ENCODE data around the gene MS4A18. TPM values are rescaled to one million over a fixed set of nuclear protein-coding genes. Genes with fewer than 3 reads are reported as not detected.

Gene MS4A18
- total and polyA plus RNA-seq, 12 donors = not detected

- TF ChIP-seq CTCF (IDR thresholded peaks at IDR 0.05) = no peak
- TF ChIP-seq POLR2A (IDR thresholded peaks at IDR 0.05) = no peak
- H3K4me3 ChIP-seq = no peak overlapping the region
- DNase-seq = no peak
- no peak overlapping the region for H3K27ac ChIP-seq
- no peaks in the 10 kb centered on the region for H3K4me1 ChIP-seq (replicated peaks in 1 of 2)
- intact Hi-C loops (cut with DNase I) = no loop called here
- H3K36me3 ChIP-seq (replicated peaks in 1 of 2) = no peaks in the 10 kb centered on the region
- 57 to 80% (median 77%) methylated on average over 4 of the region's 4 CpGs for WGBS, 4 donors
- no peaks in the 10 kb centered on the region for H3K9me3 ChIP-seq (replicated peaks in 1 of 3)
- H3K27me3 ChIP-seq = no peaks in the 10 kb centered on the region
Observed at GRCh38 chr11:60701469-60701818, 23.1 kb upstream of the MS4A18 start.

GRCh38 chr11:60703374-60703773, 21.1 kb upstream of the MS4A18 start:
- intact Hi-C loops (cut with DNase I) = no loop called here
- Histone ChIP-seq H3K27me3 (no peaks in the 10 kb centered on the region), H3K4me3 (no peak overlapping the region), H3K36me3 (replicated peaks in 1 of 2) (no peaks in the 10 kb centered on the region), H3K27ac (no peak overlapping the region), H3K4me1 (replicated peaks in 1 of 2) (no peaks in the 10 kb centered on the region), H3K9me3 (replicated peaks in 1 of 3) (no peaks in the 10 kb centered on the region)
- DNase-seq = no peak
- no peak for TF ChIP-seq CTCF (IDR thresholded peaks at IDR 0.05)
- TF ChIP-seq POLR2A (IDR thresholded peaks at IDR 0.05) = no peak
- WGBS, 4 donors = 86 to 92% (median 88%) methylated on average over 11 to 12 of the region's 12 CpGs

GRCh38 chr11:60705895-60706294, 18.6 kb upstream of the MS4A18 start:
- 78 to 85% (median 83%) methylated on average over 5 of the region's 5 CpGs for WGBS, 4 donors
- intact Hi-C loops (cut with DNase I) = no loop called here

GRCh38 chr11:60706931-60707330, 17.6 kb upstream of the MS4A18 start:
- Histone ChIP-seq H3K4me1 (replicated peaks in 1 of 2) (no peaks in the 10 kb centered on the region), H3K36me3 (replicated peaks in 1 of 2) (no peaks in the 10 kb centered on the region), H3K9me3 (replicated peaks in 1 of 3) (no peaks in the 10 kb centered on the region), H3K27me3 (no peaks in the 10 kb centered on the region), H3K27ac (no peak overlapping the region), H3K4me3 (no peak overlapping the region)
- TF ChIP-seq CTCF (IDR thresholded peaks at IDR 0.05) (no peak), POLR2A (IDR thresholded peaks at IDR 0.05) (no peak)
- WGBS, 4 donors = 65 to 85% (median 79%) methylated on average over 5 of the region's 5 CpGs
- no peak for DNase-seq
- intact Hi-C loops (cut with DNase I) = no loop called here

More at GRCh38 chr11:60705895-60706294, 18.6 kb upstream of the MS4A18 start:
- DNase-seq = no peak
- TF ChIP-seq CTCF (IDR thresholded peaks at IDR 0.05) (no peak), POLR2A (IDR thresholded peaks at IDR 0.05) (no peak)
- Histone ChIP-seq H3K9me3 (replicated peaks in 1 of 3) (no peaks in the 10 kb centered on the region), H3K27me3 (no peaks in the 10 kb centered on the region), H3K36me3 (replicated peaks in 1 of 2) (no peaks in the 10 kb centered on the region), H3K27ac (no peak overlapping the region), H3K4me1 (replicated peaks in 1 of 2) (no peaks in the 10 kb centered on the region), H3K4me3 (no peak overlapping the region)

Measured in adrenal gland (tissue), 12 donors.